DND-41 (cell line): Measurements from ENCODE around the gene RBMS3.

Experiments used
- ATAC-seq: fragments of 200-7000 bp; cut with Tn5 transposase; 3 replicates; pipeline ENCODE4 v1.9.1; 2021; ENCODE audit warnings: low read depth; ENCODE audit not compliant: insufficient read depth
- DNase-seq: peaks from one replicate; pipeline ENCODE4 v3.0.0-alpha.2; 2020
- H2AFZ ChIP-seq: 2 replicates; pipeline ENCODE4 v1.6.0; 2012; ENCODE audit warnings: low read depth, low read length
- H3K27ac ChIP-seq: 2 replicates; pipeline ENCODE4 v1.5.1; 2012; ENCODE audit warnings: low read length, inconsistent platforms
- H3K27me3 ChIP-seq: fragments of 200-600 bp; sonication (generic); 2 replicates; pipeline ENCODE4 v1.6.0; 2012; ENCODE audit warnings: low read length, mild to moderate bottlenecking, inconsistent platforms; ENCODE audit not compliant: insufficient read depth, poor library complexity
- H3K36me3 ChIP-seq: 2 replicates; pipeline ENCODE4 v1.5.1; 2012; ENCODE audit warnings: low read length, inconsistent platforms; ENCODE audit not compliant: insufficient read depth
- H3K4me1 ChIP-seq: 2 replicates; pipeline ENCODE4 v1.5.1; 2012; ENCODE audit warnings: mild to moderate bottlenecking, low read length; ENCODE audit not compliant: insufficient read depth
- H3K4me2 ChIP-seq: 2 replicates; pipeline ENCODE4 v1.6.0; 2012; ENCODE audit warnings: mild to moderate bottlenecking, moderate library complexity, low read length, inconsistent platforms; ENCODE audit not compliant: insufficient read depth
- H3K4me3 ChIP-seq, 2 experiments: fragments of 200-600 bp in 1 of 2; shearing (Covaris generic) in 1 of 2; 2 replicates each; pipeline ENCODE4 v1.5.1; 2012 to 2016; ENCODE audit warnings: inconsistent platforms in 2 of 2, low read length in 2 of 2, mild to moderate bottlenecking in 2 of 2, low read depth in 1 of 2, moderate library complexity in 1 of 2
- H3K79me2 ChIP-seq: 2 replicates; pipeline ENCODE4 v1.6.0; 2012; ENCODE audit warnings: low read length, inconsistent platforms; ENCODE audit not compliant: insufficient read depth
- H3K9ac ChIP-seq: 2 replicates; pipeline ENCODE4 v1.6.0; 2012; ENCODE audit warnings: low read depth, mild to moderate bottlenecking, inconsistent platforms, low read length, moderate library complexity
- H3K9me3 ChIP-seq: 2 replicates; pipeline ENCODE4 v1.5.1; 2012; ENCODE audit warnings: low read length, moderate library complexity, mild to moderate bottlenecking, inconsistent platforms; ENCODE audit not compliant: insufficient read depth, severe bottlenecking
- H4K20me1 ChIP-seq: 2 replicates; pipeline ENCODE4 v1.6.0; 2012; ENCODE audit warnings: low read length; ENCODE audit not compliant: insufficient read depth
- CTCF ChIP-seq: IDR thresholded peaks from 2 replicates; pipeline ENCODE4 v1.5.1; 2012; ENCODE audit warnings: borderline replicate concordance, low read length, moderate library complexity, mild to moderate bottlenecking; ENCODE audit not compliant: poor library complexity, severe bottlenecking; ENCODE audit errors: extremely low read depth
- EZH2 ChIP-seq: IDR thresholded peaks from 3 replicates; pipeline ENCODE4 v1.6.1; 2012; ENCODE audit warnings: borderline replicate concordance, low read depth, mild to moderate bottlenecking, moderate library complexity, low read length, inconsistent platforms; ENCODE audit not compliant: severe bottlenecking

RBMS3 gene

GRCh38 chr3:29924783-29925561 is 644.1 kb downstream of the RBMS3 start:
- Histone ChIP-seq H2AFZ (no peak overlapping the region), H3K27ac (no peak overlapping the region), H3K4me1 (no peaks in the 10 kb centered on the region), H3K27me3 (no peaks in the 10 kb centered on the region), H3K9ac (no peak overlapping the region), H3K4me2 (no peak overlapping the region), H3K36me3 (no peaks in the 10 kb centered on the region), H3K4me3 (no peak overlapping the region), H3K79me2 (no peaks in the 10 kb centered on the region), H3K9me3 (no peaks in the 10 kb centered on the region), H4K20me1 (no peaks in the 10 kb centered on the region)
- ATAC-seq, result no peak
- no peak for DNase-seq
- no peak for TF ChIP-seq EZH2
- TF ChIP-seq CTCF, result no peak

GRCh38 chr3:29926378-29926777 is 645.5 kb downstream of the RBMS3 start:
- Histone ChIP-seq H2AFZ (no peak overlapping the region), H3K4me3 (no peak overlapping the region), H3K36me3 (no peaks in the 10 kb centered on the region), H3K4me1 (no peaks in the 10 kb centered on the region), H3K9me3 (no peaks in the 10 kb centered on the region), H3K27me3 (no peaks in the 10 kb centered on the region), H4K20me1 (no peaks in the 10 kb centered on the region), H3K4me2 (no peak overlapping the region), H3K27ac (no peak overlapping the region), H3K9ac (no peak overlapping the region), H3K79me2 (no peaks in the 10 kb centered on the region)
- TF ChIP-seq CTCF, result no peak
- TF ChIP-seq EZH2, result no peak
- DNase-seq (no peak), ATAC-seq (no peak)

- Histone ChIP-seq H3K27me3 (no peaks in the 10 kb centered on the region), H3K9ac (no peak overlapping the region), H4K20me1 (no peaks in the 10 kb centered on the region), H3K27ac (no peak overlapping the region), H3K4me1 (no peaks in the 10 kb centered on the region), H3K79me2 (no peaks in the 10 kb centered on the region), H3K4me2 (no peak overlapping the region), H3K9me3 (no peaks in the 10 kb centered on the region), H3K4me3 (no peak overlapping the region), H2AFZ (no peak overlapping the region), H3K36me3 (no peaks in the 10 kb centered on the region)
- ATAC-seq (no peak), DNase-seq (no peak)
- TF ChIP-seq CTCF, result no peak
- no peak for TF ChIP-seq EZH2
These were observed 651.9 kb downstream of the RBMS3 start for GRCh38 chr3:29932696-29933325.
